A673 (cell line): ENCODE results near the gene DCP2. TPM values are rescaled to one million over a fixed set of nuclear protein-coding genes. Genes with fewer than 3 reads are reported as not detected.

Experiments
- BruUV-seq: library from RNA; stranded (reverse); fragments of 400-500 nt; replicated peaks from 2 replicates; lab custom pipeline; 2021; lab: Mats Ljungman, UMichigan
- CTCF ChIA-PET: fragments of 300-600 bp; sonication (Branson Sonifier 250); formaldehyde crosslinking; loops from one replicate; lab custom pipeline; 2022; ENCODE audit warnings: antibody characterized with exemption; lab: Charles Lee
- POLR2A ChIA-PET: fragments of 300-600 bp; sonication (Branson Sonifier 250); formaldehyde crosslinking; loops from one replicate; lab custom pipeline; 2022; ENCODE audit warnings: antibody characterized with exemption; ENCODE audit not compliant: low non-redundant PET; lab: Charles Lee
- DNase-seq: peaks from one replicate; pipeline ENCODE4 v3.0.0-alpha.2; 2015; ENCODE audit warnings: low spot score
- H3K27ac ChIP-seq: fragments of 200-600 bp; sonication (generic); 2 replicates; pipeline ENCODE4 v1.5.1; 2016; ENCODE audit warnings: mixed run types, low read depth, mild to moderate bottlenecking, mixed read lengths, antibody characterized with exemption, low read length; ENCODE audit not compliant: poor library complexity, severe bottlenecking
- H3K27me3 ChIP-seq: fragments of 200-600 bp; sonication (generic); replicated peaks from 2 replicates; pipeline ENCODE4 v1.6.1; 2017; ENCODE audit warnings: mixed run types, low read depth, mild to moderate bottlenecking, mixed read lengths, antibody characterized with exemption, low read length; ENCODE audit not compliant: insufficient read depth, poor library complexity
- H3K36me3 ChIP-seq: fragments of 200-600 bp; sonication (generic); 2 replicates; pipeline ENCODE4 v1.6.1; 2016; ENCODE audit warnings: mixed run types, mild to moderate bottlenecking, mixed read lengths, antibody characterized with exemption, low read length; ENCODE audit not compliant: insufficient read depth, poor library complexity, severe bottlenecking
- H3K4me1 ChIP-seq: fragments of 200-600 bp; sonication (generic); 2 replicates; pipeline ENCODE4 v1.6.1; 2017; ENCODE audit warnings: mixed run types, mild to moderate bottlenecking, mixed read lengths, antibody characterized with exemption, low read length; ENCODE audit not compliant: insufficient read depth, poor library complexity, severe bottlenecking
- H3K4me3 ChIP-seq: fragments of 200-600 bp; sonication (generic); 2 replicates; pipeline ENCODE4 v1.5.1; 2016; ENCODE audit warnings: low read depth, mixed run types, mild to moderate bottlenecking, mixed read lengths, low read length; ENCODE audit not compliant: poor library complexity, severe bottlenecking
- H3K9me3 ChIP-seq: fragments of 200-600 bp; sonication (generic); 2 replicates; pipeline ENCODE4 v1.6.1; 2016; ENCODE audit warnings: mixed run types, low read depth, mild to moderate bottlenecking, mixed read lengths, antibody characterized with exemption, low read length; ENCODE audit not compliant: poor library complexity, severe bottlenecking
- CTCF ChIP-seq: fragments of 300-800, 200-600 bp; sonication (generic); conservative IDR thresholded peaks from 2 replicates; pipeline ENCODE4 v1.5.1; 2017; ENCODE audit warnings: low read depth, mild to moderate bottlenecking, antibody characterized with exemption, low read length, moderate library complexity, mixed read lengths
- EZH2 ChIP-seq: fragments of 200-600 bp; sonication (generic); IDR thresholded peaks from 2 replicates; pipeline ENCODE4 v1.6.1; 2017; ENCODE audit warnings: borderline replicate concordance, low read depth, mild to moderate bottlenecking, mixed read lengths, antibody characterized with exemption, low read length; ENCODE audit not compliant: poor library complexity, severe bottlenecking
- intact Hi-C: fragments of 100-400 bp; cut with micrococcal nuclease; formaldehyde crosslinking; loops from one replicate; pipeline ENCODE4 v1.10.0; 2022; ENCODE audit not compliant: unreplicated experiment
- total RNA-seq: library from RNA; stranded (reverse); gene quantifications from 2 replicates; pipeline ENCODE4 v1.2.3, GENCODE V29; 2021

DCP2 gene
- total RNA-seq, 1 experiment from 2014 or later, result 73.5 TPM

- POLR2A ChIA-PET, result no interaction called here
- no peaks in the 10 kb centered on the region for H3K4me1 ChIP-seq
- no peak overlapping the region for H3K27ac ChIP-seq
- TF ChIP-seq EZH2, result no peak
- CTCF ChIA-PET, result no interaction called here
- H3K9me3 ChIP-seq, result no peaks in the 10 kb centered on the region
- H3K36me3 ChIP-seq, result no peaks in the 10 kb centered on the region
- BruUV-seq, result no TSS peak
- intact Hi-C loops, result no loop called here
- no peak overlapping the region for H3K4me3 ChIP-seq
- no peaks in the 10 kb centered on the region for H3K27me3 ChIP-seq
- DNase-seq, result no peak
These were observed 60.2 kb downstream of the DCP2 start for GRCh38 chr5:113036826-113037225.

- CTCF ChIA-PET, result no interaction called here
- Histone ChIP-seq H3K36me3 (no peaks in the 10 kb centered on the region), H3K27me3 (no peaks in the 10 kb centered on the region), H3K4me3 (no peak overlapping the region), H3K4me1 (no peaks in the 10 kb centered on the region), H3K27ac (no peak overlapping the region), H3K9me3 (no peaks in the 10 kb centered on the region)
- intact Hi-C loops, result no loop called here
- BruUV-seq, result no TSS peak
- POLR2A ChIA-PET, result no interaction called here
- no peak for DNase-seq
- TF ChIP-seq EZH2 (no peak), CTCF (no peak)
These were observed 61.5 kb downstream of the DCP2 start for GRCh38 chr5:113038136-113038535.

- Histone ChIP-seq H3K36me3 (no peaks in the 10 kb centered on the region), H3K9me3 (no peaks in the 10 kb centered on the region), H3K4me3 (no peak overlapping the region), H3K27ac (no peak overlapping the region), H3K4me1 (no peaks in the 10 kb centered on the region), H3K27me3 (no peaks in the 10 kb centered on the region)
- TF ChIP-seq CTCF, result 0 out of 2 replicates have a peak, but pooled peaks have one; percentile 17
- TF ChIP-seq EZH2, result no peak
- peak; percentile 11 for DNase-seq
- ChIA-PET CTCF (no interaction called here), POLR2A (interaction anchor here (0.7 kb wide), 1 partner anchor 18 kb away, joined by 3 read pairs; no protein-coding TSS in a partner anchor)
- intact Hi-C loops, result no loop called here
- BruUV-seq, result no TSS peak
These were observed 62.1 kb downstream of the DCP2 start for GRCh38 chr5:113038714-113039113.
